Effector CD4-positive, alpha-beta T cell (primary cell): ENCODE results near the gene BCKDHA.
"Not testable (repeated sequence)": the region's sequence is repeated elsewhere in the genome, so short reads cannot be mapped to it uniquely, and the experiment has no call there.

ENCODE experiments used
- DNase-seq: peaks from one replicate; pipeline ENCODE4 v3.0.0-alpha.2; 2020

Gene BCKDHA

GRCh38 chr19:41367848-41368301 lies 29.7 kb upstream of the BCKDHA start:
- no peak for DNase-seq

- no peak for DNase-seq
Measured at GRCh38 chr19:41369769-41370168, 27.8 kb upstream of the BCKDHA start.

- not testable (repeated sequence) for DNase-seq
Measured at GRCh38 chr19:41371119-41371518, 26.5 kb upstream of the BCKDHA start.

GRCh38 chr19:41371541-41371940 lies 26.1 kb upstream of the BCKDHA start:
- no peak for DNase-seq

GRCh38 chr19:41372501-41372900 lies 25.1 kb upstream of the BCKDHA start:
- no peak for DNase-seq

- DNase-seq, result no peak
Measured at GRCh38 chr19:41373993-41374392, 23.6 kb upstream of the BCKDHA start.

- DNase-seq, result no peak
Measured at GRCh38 chr19:41376241-41376997, 21.2 kb upstream of the BCKDHA start, which contains the start of gene TMEM91. Gene TMEM91 (plus strand): TSS chr19:41376533. CDS start chr19:41378310, 1,777 bp downstream.

- DNase-seq, result no peak
Measured at GRCh38 chr19:41376998-41377365, 20.6 kb upstream of the BCKDHA start.

GRCh38 chr19:41377977-41378709 lies 19.5 kb upstream of the BCKDHA start:
- no peak for DNase-seq

- DNase-seq, result not testable (repeated sequence)
Measured at GRCh38 chr19:41381536-41381935, 16.1 kb upstream of the BCKDHA start.

GRCh38 chr19:41384351-41384750 lies 13.3 kb upstream of the BCKDHA start:
- no peak for DNase-seq

GRCh38 chr19:41386442-41386841 lies 11.2 kb upstream of the BCKDHA start:
- no peak for DNase-seq

- DNase-seq, result no peak
Measured at GRCh38 chr19:41391618-41392017, 6.0 kb upstream of the BCKDHA start.

GRCh38 chr19:41392775-41393174 lies 4.8 kb upstream of the BCKDHA start:
- no peak for DNase-seq

GRCh38 chr19:41395355-41395754 lies 2.3 kb upstream of the BCKDHA start:
- no peak for DNase-seq

- no peak for DNase-seq
Measured at GRCh38 chr19:41398050-41398418, 416 bp downstream of the BCKDHA start.

- DNase-seq, result no peak
Measured at GRCh38 chr19:41398598-41398997, 980 bp downstream of the BCKDHA start.

- no peak for DNase-seq
Measured at GRCh38 chr19:41399091-41399490, 1.5 kb downstream of the BCKDHA start.

- DNase-seq, result no peak
Measured at GRCh38 chr19:41399525-41399924, 1.9 kb downstream of the BCKDHA start.

- no peak for DNase-seq
Measured at GRCh38 chr19:41401483-41401882, 3.9 kb downstream of the BCKDHA start.

- no peak for DNase-seq
Measured at GRCh38 chr19:41402010-41402409, 4.4 kb downstream of the BCKDHA start.

GRCh38 chr19:41403181-41403970 lies 5.8 kb downstream of the BCKDHA start:
- no peak for DNase-seq

- DNase-seq, result no peak
Measured at GRCh38 chr19:41405776-41406175, 8.2 kb downstream of the BCKDHA start.
